Stimulated activated CD8-positive, alpha-beta memory T cell treated with anti-CD3 and anti-CD28 coated beads, Interleukin-4, amount 100 ng/mL, for 4 hours (primary cell): ENCODE data around the gene KLHL21.
"Not testable (repeated sequence)": the region's sequence is repeated elsewhere in the genome, so short reads cannot be mapped to it uniquely, and the experiment has no call there.

Experiments
- DNase-seq, 2 donors: peaks; one replicate each; pipeline ENCODE4 v3.0.0-alpha.2; 2020; ENCODE audit warnings: low read depth in 2 of 2, low spot score in 1 of 2

KLHL21 gene

DNA sequence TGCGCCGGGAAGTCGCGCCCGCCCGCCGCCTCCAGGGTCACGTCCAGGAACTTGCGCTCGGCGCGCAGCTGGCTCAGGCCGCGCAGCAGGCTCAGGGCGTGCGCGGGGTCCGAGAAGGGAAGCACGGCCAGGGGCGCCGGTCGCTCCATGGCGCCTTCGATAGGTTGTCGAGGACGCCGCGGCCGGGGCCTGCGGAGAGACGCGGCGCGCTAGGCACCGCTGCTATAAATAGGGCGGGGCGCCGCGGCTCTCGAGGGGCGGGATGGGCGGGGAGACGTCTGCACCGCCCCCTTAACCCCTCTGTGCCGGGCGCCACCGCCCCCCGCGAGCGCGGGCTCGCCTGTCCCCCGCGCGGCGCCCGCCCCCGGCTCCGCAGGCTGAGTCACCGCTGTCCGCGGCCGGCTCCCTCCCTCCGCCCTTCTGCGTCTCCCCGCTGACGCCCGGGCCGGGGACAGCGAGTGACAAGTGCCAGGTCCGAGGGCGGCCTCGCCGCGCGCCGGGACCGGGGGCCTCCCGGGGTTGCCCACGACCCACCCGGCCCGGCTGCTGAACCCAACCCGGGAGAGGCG lies at the start of gene KLHL21:
TSS of gene KLHL21 (minus strand) at position 201 of the 569 bp plus-strand sequence. CDS start at position 149, 52 bp downstream.
- peak; percentile 62 to 87 for DNase-seq

DNA sequence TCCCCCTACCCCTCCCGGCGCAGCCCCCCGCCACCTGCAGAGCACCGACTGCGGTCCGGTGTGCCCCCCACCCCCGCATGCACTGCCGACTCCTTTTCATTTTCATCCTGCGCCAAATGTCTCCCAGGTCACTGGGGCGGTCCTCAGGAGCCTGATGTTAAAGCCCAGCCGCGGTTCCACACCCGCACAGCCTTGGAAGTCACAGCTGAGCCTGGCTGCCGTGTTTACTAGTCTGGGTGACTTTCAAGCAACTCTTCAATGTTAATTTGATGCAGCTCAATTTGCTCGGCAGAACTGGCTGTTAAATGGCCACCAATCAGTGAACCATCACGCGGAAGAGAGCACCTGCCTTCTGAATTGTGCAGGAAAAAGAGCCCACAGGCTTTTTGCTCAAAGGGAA lies 49.2 kb upstream of the KLHL21 start:
- DNase-seq, result no peak

DNA sequence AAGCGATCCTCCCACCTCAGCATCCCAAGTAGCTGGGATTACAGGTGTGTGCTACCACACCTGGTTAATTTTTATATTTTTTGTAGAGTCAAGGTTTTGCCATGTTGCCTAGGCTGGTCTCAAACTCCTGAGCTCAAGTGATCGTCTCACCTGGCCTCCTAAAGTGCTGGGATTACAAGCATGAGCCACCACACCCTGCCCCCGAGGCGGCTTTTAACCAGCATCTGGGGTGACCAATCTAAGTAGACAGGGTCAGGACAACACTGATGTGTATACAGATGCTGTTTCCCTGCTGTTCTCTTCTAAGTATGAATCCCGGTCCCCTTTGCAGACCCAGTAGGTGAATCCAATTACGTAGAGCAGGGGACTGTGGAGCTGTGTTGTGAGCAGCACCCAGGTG lies 45.9 kb upstream of the KLHL21 start:
- DNase-seq, result no peak

DNA sequence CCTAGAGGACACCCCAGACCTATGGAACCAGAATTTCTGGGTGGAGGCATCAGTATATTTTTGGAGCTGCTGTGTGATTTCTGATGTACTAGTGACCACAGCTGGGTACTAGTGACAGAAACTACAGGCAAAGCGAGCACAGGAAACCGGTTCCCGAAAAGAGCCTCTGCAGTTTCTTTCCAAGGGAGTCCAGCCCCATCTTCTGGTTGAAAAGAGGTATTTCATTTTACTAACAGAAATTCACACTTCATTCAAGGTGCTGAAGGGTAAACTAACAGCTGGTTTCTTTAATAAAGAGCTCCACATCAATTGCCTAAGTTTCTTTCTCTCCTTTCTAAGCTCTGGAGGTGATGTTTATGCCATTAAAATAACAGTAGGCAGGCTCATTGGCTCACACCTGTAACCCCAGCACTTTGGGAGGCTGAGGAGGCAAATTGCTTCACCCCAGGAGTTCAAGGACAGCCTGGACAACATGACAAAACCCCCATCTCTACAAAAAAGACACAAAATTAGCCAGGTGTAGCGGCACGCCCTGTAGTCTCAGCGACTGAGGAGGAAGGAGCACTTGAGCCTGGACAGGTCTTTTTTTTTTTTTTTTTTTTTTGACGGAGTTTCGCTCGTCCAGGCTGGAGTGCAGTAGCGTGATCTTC lies 44.0 kb upstream of the KLHL21 start:
- DNase-seq, result no peak

GRCh38 chr1:6645018-6645417 lies 42.3 kb upstream of the KLHL21 start:
- DNase-seq, result no peak

GRCh38 chr1:6640867-6641266 lies 38.2 kb upstream of the KLHL21 start:
- not testable (repeated sequence) for DNase-seq

- DNase-seq, result no peak
These were observed 35.6 kb upstream of the KLHL21 start for GRCh38 chr1:6638226-6638625.

- no peak for DNase-seq
These were observed 35.1 kb upstream of the KLHL21 start for GRCh38 chr1:6637770-6638169.

DNA sequence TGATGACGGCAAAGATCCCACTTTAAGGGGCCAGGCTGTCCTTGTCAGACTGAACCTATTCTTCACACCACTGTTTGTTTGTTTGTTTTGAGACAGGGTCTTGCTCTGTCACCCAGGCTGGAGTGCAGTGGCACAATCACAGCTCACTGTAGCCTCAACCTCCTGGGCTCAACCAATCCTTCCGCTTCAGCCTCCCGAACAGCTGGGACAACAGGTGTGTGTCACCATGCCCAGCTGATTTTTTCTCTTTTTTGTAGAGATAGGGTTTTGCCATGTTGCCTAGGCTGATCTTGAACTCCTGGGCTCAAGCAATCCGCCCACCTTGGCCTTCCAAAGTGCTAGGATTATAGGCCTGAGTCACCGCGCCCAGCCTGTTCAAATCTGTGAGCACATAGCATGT lies 34.1 kb upstream of the KLHL21 start:
- DNase-seq, result not testable (repeated sequence)

DNA sequence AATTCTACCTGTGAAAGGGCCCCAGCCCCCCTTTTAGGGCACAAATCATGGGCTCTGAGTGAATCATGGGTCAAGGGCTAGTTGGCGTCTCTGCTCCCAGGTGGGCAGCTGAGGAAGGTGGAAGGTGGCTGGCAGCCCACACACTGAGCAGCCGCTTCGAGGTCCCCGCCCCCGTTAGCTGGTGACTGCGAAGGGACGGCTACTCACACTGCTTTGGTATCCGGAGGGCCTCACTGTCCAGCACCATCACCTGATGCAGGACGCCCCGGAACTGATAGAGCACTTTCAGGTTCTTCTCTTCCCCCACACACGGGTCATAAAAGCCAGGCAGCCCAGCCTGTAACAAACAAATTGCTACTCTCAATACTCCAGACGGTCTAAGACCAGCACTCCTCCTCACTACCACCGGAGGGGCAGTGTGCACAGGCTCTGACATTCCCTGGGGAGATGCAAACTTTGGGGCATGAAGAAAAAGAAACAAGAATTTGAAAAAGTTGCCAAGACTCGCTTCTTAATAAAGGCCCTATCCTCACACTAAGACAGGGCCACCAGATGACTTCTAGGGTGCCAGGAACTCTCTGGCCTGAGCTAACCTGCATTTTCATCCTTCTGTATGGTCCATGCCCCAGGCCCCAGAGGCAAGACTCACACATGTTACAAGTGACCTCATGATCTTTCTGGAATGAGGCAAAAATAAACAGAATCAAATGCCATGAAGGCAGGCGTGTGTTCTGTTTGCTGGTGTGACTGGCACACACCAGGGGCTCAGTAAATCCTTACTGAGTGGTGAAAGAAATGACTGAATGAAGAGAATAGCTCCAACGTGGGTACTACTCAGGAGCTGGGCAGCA lies 33.5 kb upstream of the KLHL21 start:
- DNase-seq, result no peak

DNA sequence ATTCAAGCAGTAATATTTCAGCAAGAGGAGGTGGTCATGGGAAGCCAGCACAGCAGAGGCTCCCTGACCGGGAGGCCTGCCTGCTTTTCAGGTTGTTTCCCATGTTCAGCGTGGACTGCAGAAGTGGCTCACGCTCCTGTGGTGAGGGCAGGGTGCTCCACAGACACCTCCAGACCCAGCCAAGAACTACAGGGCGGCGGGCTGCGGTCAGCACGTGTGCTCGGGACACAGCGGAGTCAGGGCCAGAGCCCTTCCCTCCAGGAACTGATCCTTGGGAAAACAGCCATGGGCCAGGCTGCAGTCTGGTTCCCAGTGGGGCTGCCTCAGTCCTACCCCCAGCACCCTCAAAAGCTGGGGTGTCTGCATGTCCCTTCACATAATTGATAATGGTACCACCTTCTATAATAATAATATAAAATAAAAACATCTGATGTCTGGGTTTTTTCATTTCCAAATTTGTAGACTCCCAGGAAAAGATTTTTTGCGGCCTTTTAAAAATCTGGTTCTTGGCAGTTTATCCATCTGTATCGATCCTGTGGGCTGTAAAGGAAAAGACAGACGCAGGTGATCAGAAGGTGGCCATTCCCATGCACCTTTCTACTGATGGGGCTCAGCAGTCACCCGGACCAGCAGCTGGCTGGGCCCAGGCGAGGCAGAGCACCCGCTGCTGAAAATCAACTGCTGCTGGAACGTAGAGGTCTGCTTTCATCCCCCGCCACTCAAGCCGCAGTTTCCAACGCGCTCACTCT lies 32.7 kb upstream of the KLHL21 start:
- no peak for DNase-seq

DNA sequence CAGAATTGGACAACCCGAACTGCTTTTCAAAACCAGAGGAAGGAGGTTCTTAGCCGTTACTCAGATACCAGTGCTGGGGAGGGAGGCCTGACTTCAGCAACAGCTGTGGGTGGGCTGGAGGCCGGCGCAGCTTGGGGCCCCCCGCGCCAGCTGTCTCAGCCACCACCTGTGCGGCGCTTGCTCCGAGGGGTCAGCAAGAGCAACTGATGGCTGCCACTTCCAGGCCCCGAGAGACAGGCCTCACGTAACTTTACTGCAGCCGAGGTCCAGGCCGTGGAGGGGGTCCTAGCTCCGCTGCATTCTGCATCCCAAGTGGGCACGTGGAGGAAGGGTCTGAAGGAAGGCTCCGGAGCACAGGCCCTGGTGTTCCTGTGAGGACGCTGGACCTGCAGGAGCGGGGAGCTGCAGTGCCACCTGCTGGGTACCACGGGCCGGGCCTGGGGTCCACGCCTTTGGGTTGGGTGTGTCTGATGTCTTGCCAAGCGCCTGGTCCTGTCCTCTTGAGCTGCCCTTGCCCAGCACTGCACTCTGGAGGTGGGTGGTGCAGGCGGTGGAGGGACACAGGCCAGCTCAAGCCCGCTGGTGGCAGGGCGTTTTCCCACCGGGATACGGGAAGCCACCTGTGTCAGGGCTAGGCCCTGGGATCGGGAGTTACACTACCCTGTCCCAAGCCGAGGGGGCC lies 31.8 kb upstream of the KLHL21 start:
- DNase-seq, result no peak

DNA sequence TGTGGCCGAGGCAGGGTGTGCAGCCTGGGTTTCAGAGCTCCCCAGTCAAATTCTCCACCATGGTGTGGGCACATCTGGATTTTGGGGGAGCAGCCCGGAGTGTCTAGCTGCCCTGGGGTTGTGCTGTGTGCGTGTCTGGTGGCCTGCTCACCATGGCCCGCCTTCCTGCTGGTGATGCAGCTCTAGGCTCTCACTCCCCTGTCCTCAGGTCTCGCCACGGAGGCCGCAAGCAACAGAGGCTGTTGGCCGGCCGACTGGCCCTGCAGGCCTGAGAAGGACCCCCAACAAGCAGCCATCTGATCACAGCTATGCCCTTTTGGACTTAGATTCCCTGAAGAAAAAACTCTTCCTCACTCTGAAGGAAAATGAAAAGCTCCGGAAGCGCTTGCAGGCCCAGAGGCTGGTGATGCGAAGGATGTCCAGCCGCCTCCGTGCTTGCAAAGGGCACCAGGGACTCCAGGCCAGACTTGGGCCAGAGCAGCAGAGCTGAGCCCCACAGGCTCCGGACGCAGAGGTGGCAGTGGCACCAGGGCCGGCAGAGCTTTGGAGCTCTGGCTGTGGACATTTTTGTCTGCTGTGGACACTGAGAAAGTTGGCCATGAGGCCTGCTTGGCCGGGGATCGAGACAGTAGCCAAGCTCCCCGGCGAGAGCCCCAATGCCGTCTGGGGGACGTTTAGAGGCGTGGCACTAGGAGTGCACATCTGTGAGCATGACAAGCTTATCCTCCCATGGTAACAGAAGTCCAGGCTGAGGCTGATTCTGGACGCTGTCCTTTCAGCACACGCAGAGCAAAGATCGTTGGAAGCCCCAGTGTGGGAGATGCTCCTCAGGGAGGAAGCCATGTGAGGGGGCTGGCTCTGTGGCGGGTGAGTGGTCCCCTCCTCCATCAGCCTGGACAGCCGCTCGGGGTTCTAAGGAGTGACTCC lies 30.2 kb upstream of the KLHL21 start:
- DNase-seq, result no peak

DNA sequence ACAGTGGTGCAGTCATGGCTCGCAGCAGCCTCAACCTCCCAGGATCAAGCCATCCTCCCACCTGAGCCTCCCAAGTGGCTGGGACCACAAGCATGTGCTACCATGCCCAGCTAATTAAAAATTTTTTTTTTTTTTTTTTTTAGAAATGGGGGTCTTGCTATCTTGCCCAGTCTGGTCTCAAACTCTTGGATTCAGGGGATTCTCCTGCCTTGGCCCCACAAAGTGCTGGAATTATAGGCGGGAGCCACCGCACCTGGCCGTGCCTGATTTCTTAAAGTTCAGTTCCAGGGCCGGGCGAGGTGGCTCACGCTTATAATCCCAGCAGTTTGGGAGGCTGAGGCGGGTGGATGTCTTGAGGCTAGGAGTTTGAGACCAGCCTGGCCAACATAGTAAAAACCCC lies 28.4 kb upstream of the KLHL21 start:
- DNase-seq, result no peak

GRCh38 chr1:6630027-6630426 lies 27.4 kb upstream of the KLHL21 start:
- no peak for DNase-seq

GRCh38 chr1:6628971-6629479 lies 26.4 kb upstream of the KLHL21 start:
- no peak for DNase-seq

GRCh38 chr1:6627841-6628545 lies 25.3 kb upstream of the KLHL21 start:
- DNase-seq, result no peak

DNA sequence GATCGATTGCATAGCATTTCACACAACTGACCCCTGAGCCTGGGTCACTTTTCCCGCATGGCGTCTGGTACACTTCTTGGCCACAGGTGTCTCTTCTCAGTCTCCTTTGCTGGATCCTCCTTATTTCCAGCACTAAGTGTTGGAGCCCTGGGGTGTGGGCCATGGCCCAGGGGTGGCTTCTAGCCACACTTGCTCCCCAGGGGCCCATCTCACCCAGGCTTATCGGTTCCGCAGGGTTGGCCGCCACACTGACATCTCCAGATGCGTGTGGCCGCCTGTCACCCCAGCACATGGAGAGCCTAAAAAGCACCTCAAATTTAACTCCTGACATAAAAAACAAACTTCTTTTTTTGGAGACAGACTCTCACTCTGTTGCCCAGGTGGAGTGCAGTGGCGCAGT lies 24.4 kb upstream of the KLHL21 start:
- no peak for DNase-seq

DNA sequence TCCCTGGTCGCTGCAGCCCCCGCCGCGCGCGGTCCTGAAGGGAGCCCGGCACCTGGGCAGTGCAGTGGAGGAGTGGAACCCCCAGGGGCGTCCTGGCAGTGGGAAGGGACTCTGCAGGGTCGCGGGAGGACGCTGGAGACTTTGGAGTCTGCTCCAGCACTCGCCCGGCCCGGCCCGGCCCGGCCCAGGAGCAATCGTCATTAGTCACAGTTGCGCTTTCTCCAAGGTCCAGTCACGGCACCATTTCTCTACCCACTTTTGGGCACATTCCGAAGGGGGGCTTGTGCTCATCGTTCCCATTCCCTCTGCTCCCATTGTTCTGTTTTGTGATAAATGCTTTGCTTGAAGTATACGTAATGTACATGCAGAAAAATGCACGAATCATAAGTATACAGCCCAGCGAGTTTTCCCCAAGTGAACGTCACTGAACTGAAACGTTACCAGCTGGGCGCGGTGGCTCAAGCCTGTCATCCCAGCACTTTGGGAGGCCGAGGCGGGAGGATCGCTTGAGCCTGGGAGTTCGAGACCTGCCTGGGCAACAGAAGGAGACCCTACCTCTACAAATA lies 23.0 kb upstream of the KLHL21 start:
- DNase-seq, result no peak
